ENCODE measurements around the gene OR8D1. TPM values are rescaled to one million over a fixed set of nuclear protein-coding genes. Genes with fewer than 3 reads are reported as not detected.

Gene OR8D1
- total RNA-seq, 1 experiment from 2014 or later = not detected

DNA sequence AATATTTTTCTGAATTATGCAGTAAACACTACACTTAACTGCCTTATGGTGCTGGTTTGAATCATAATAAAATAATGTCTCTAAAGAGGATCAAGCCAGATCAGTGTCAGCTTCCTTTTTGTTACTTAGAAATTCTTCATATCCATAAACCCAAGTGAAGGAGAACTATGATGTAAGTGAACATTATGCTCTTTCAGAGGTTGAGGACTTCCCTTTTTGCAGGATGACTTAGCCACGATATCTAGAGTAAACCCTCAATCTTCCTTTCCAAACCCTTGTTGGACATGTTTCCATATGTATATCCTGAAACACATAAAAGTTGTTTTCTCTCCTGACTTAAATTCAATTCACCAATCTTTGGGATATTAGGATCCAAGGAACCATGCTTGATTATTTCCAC lies 19.1 kb downstream of the OR8D1 start:
- no peaks in the 10 kb centered on the region for H3K27me3 ChIP-seq (ENCODE audit: control insufficient read depth, insufficient read depth, low read length)
- no peaks in the 10 kb centered on the region for H3K9me3 ChIP-seq (ENCODE audit: control insufficient read depth, insufficient read depth, low read depth, low read length)
- no peak overlapping the region for H3K4me3 ChIP-seq (ENCODE audit: low read depth in 2 of 2, low read length in 2 of 2)
- TF ChIP-seq TCF7L2 (IDR thresholded peaks at IDR 0.05; ENCODE audit: low read depth, low read length) (no peak), POLR2AphosphoS5 (IDR thresholded peaks at IDR 0.05; ENCODE audit: low read depth, low read length) (no peak), SIN3A (IDR thresholded peaks at IDR 0.05; ENCODE audit: borderline replicate concordance, insufficient read depth, low read depth, low read length) (no peak)
- in situ Hi-C loops (cut with HindIII; ENCODE audit: low pct_unique_long_range_greater_than_20kb, low sequenced_read_pairs) (no loop called here), intact Hi-C loops (cut with micrococcal nuclease; ENCODE audit: unreplicated experiment) (no loop called here)
- no peak overlapping the region for H3K27ac ChIP-seq (ENCODE audit: low read length)
- no peaks in the 10 kb centered on the region for H3K36me3 ChIP-seq (ENCODE audit: control insufficient read depth, insufficient read depth, low read length)
- POLR2A ChIA-PET = no interaction called here
- ATAC-seq (no peak), DNase-seq (ENCODE audit: low read depth, low spot score) (no peak)
- no TSS peak for BruUV-seq (replicated peaks)
- CTCF ChIA-PET = no interaction called here
- H3K4me1 ChIP-seq (ENCODE audit: control insufficient read depth, insufficient read depth, low read length) = no peaks in the 10 kb centered on the region

- no peak overlapping the region for H3K4me3 ChIP-seq (ENCODE audit: low read depth in 2 of 2, low read length in 2 of 2)
- DNase-seq (ENCODE audit: low read depth, low spot score) = no peak
- no peaks in the 10 kb centered on the region for H3K9me3 ChIP-seq (ENCODE audit: control insufficient read depth, insufficient read depth, low read depth, low read length)
- no peaks in the 10 kb centered on the region for H3K27me3 ChIP-seq (ENCODE audit: control insufficient read depth, insufficient read depth, low read length)
- no peaks in the 10 kb centered on the region for H3K4me1 ChIP-seq (ENCODE audit: control insufficient read depth, insufficient read depth, low read length)
- H3K27ac ChIP-seq (ENCODE audit: low read length) = no peak overlapping the region
- POLR2A ChIA-PET = no interaction called here
- no peak for TF ChIP-seq POLR2AphosphoS5 (IDR thresholded peaks at IDR 0.05; ENCODE audit: low read depth, low read length)
- no peak for TF ChIP-seq SIN3A (IDR thresholded peaks at IDR 0.05; ENCODE audit: borderline replicate concordance, insufficient read depth, low read depth, low read length)
- TF ChIP-seq, protein P1, sequence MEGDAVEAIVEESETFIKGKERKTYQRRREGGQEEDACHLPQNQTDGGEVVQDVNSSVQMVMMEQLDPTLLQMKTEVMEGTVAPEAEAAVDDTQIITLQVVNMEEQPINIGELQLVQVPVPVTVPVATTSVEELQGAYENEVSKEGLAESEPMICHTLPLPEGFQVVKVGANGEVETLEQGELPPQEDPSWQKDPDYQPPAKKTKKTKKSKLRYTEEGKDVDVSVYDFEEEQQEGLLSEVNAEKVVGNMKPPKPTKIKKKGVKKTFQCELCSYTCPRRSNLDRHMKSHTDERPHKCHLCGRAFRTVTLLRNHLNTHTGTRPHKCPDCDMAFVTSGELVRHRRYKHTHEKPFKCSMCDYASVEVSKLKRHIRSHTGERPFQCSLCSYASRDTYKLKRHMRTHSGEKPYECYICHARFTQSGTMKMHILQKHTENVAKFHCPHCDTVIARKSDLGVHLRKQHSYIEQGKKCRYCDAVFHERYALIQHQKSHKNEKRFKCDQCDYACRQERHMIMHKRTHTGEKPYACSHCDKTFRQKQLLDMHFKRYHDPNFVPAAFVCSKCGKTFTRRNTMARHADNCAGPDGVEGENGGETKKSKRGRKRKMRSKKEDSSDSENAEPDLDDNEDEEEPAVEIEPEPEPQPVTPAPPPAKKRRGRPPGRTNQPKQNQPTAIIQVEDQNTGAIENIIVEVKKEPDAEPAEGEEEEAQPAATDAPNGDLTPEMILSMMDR (IDR thresholded peaks at IDR 0.05) = no peak
- H3K36me3 ChIP-seq (ENCODE audit: control insufficient read depth, insufficient read depth, low read length) = no peaks in the 10 kb centered on the region
- intact Hi-C loops (cut with micrococcal nuclease; ENCODE audit: unreplicated experiment) = no loop called here
- CTCF ChIA-PET = no interaction called here
- no TSS peak for BruUV-seq (replicated peaks)
- in situ Hi-C loops (cut with HindIII; ENCODE audit: low pct_unique_long_range_greater_than_20kb, low sequenced_read_pairs) = no loop called here
- no peak for ATAC-seq
Measured at GRCh38 chr11:124285610-124286344, 28.0 kb downstream of the OR8D1 start.

GRCh38 chr11:124278261-124278660 lies 35.5 kb downstream of the OR8D1 start:
- H3K27me3 ChIP-seq (ENCODE audit: control insufficient read depth, insufficient read depth, low read length) = no peaks in the 10 kb centered on the region
- no TSS peak for BruUV-seq (replicated peaks)
- ATAC-seq (no peak), DNase-seq (ENCODE audit: low read depth, low spot score) (no peak)
- TF ChIP-seq REST (IDR thresholded peaks at IDR 0.05; ENCODE audit: insufficient read depth in 1 of 2, low read depth in 2 of 2, low read length in 1 of 2) (no peak), SIN3A (IDR thresholded peaks at IDR 0.05; ENCODE audit: borderline replicate concordance, insufficient read depth, low read depth, low read length) (no peak)
- TF ChIP-seq, protein P1 (IDR thresholded peaks at IDR 0.05) = 0 out of 2 replicates have a peak, but pooled peaks have one; percentile 11
- H3K27ac ChIP-seq (ENCODE audit: low read length) = no peak overlapping the region
- no peaks in the 10 kb centered on the region for H3K36me3 ChIP-seq (ENCODE audit: control insufficient read depth, insufficient read depth, low read length)
- H3K4me3 ChIP-seq (ENCODE audit: low read depth in 2 of 2, low read length in 2 of 2) = no peak overlapping the region
- in situ Hi-C loops (cut with HindIII; ENCODE audit: low pct_unique_long_range_greater_than_20kb, low sequenced_read_pairs) = no loop called here
- ChIA-PET CTCF (no interaction called here), POLR2A (no interaction called here)
- intact Hi-C loops (cut with micrococcal nuclease; ENCODE audit: unreplicated experiment) = no loop called here
- H3K9me3 ChIP-seq (ENCODE audit: control insufficient read depth, insufficient read depth, low read depth, low read length) = no peaks in the 10 kb centered on the region
- H3K4me1 ChIP-seq (ENCODE audit: control insufficient read depth, insufficient read depth, low read length) = no peaks in the 10 kb centered on the region
